Nucleus accumbens (tissue), 56 donors: ENCODE data around the gene HSPA12A.
"Not testable (repeated sequence)": the region's sequence is repeated elsewhere in the genome, so short reads cannot be mapped to it uniquely, and the experiment has no call there.

Source experiments
- DNase-seq, 56 donors: peaks; one replicate each; lab custom pipeline; 2025; lab: John Stamatoyannopoulos, UW

HSPA12A gene

DNA sequence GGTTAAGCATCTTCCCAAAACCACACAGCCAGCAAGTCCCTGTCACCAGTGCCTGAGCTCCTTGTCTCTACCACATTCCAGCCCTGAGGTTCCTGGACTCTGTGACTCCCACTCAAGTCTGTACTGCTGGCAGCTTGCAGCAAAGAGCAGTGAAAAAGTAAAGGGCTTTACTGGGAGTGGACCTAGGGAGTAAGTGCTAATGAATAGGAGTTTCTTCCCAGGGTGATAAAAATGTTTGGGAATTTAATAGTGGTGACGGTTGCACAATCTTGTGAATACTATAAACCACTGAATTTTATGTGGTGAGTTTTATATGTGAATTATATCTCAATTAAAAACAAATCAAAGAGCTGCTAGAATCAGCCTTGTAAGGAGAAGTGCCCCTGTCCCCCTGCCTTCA lies 22.6 kb downstream of the HSPA12A start:
- DNase-seq = no peak

DNA sequence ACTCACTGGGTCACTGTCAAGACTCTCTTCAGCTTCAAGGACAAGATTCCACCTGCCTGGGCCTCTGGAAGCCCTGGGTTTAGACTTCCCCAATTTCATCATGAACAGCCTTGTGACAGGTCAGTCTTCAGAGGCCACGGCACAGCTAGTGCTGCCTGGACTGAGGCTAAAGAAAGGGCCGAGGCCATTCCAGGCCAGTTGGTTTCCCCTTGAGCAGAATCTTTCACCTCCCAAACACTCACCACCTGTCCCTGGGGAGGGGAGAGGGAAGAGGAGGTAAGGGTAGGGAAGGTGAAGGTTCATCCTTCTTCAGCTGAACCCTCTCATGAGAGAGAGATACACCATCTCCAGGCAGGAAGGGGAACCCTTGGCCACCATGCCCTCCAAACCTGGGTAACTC lies 24.3 kb downstream of the HSPA12A start:
- no peak for DNase-seq

DNA sequence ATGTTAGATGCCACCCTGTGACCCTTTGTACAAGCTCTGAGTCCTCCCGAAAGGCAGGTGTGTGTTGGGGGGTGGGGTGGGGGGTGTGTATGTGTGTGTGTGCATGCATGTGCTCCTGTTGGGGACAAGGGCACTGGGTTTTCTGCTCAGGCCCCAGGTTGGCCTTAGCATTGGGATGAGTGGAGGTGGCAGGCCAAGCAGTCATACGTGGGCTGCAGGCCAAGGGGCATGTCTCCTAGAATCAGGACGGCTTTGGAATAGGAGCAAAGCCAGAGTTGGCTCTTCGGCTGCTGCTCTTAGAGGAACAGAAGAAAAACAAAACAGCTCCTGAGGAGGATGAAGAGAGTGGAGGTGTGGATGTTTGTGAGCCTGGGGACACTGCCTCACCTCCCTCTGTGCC lies 26.0 kb downstream of the HSPA12A start:
- no peak for DNase-seq

DNA sequence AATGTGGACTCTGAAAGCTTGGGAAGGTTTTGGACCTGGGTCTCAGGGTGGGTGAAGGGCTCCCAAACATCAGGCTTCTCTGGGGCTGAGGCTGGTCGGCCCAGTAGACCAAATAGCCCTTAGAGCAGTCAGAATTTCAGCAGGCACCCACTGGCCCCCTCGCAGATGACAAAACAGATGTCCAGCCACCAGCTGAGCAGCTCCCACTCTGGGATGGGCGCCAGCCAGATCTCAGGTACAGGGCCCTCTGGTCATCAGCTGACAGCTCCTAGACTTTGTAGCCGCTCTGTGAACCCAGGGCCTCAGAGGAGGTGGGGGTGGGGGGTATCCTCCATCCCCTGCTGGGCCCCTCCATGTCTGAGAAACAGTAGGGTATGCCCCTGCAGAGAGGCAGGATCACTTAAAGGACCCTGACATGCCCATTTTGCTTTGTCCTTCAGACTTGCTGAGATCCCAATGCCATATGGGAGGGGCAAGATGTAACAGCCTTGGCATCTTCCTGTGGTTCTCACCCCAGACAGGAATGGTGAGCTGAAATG lies 26.5 kb downstream of the HSPA12A start:
- no peak for DNase-seq

DNA sequence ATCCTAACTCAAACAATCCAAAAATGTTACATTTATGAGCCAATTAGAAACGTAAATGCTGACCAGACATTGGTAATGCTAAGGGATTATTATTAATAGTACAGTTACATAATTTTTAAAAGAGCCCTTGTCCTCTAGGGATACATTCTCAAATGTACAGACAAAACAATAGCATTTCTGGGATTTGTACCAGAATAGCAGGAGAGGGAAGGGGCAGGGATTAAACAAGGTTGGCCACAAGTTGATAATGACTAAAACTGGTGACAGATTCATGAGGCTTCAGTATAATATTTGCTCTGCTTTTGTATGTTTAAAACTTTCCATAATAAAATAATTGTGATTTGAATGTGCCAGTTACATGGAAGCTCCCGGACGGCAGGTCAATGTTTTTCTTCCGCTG lies 27.0 kb downstream of the HSPA12A start:
- no peak for DNase-seq

DNA sequence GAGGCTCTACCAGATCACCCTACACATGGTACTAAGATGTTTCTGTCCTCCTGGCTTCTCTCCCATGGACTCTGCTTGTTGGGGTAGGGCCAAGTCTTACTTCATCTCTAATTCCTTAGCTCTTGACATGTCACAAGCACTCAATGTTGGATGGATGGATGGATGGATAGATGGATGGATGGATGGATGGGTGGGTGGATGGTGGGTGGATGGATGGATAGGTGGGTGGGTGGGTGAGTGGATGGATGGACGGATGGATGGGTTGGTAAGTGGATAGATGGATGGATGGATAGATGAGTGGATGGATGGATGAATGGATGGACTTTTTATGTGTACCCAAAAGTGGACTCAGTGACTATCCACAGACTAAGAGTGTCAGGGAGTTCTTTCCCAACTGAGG lies 28.5 kb downstream of the HSPA12A start:
- DNase-seq = no peak

DNA sequence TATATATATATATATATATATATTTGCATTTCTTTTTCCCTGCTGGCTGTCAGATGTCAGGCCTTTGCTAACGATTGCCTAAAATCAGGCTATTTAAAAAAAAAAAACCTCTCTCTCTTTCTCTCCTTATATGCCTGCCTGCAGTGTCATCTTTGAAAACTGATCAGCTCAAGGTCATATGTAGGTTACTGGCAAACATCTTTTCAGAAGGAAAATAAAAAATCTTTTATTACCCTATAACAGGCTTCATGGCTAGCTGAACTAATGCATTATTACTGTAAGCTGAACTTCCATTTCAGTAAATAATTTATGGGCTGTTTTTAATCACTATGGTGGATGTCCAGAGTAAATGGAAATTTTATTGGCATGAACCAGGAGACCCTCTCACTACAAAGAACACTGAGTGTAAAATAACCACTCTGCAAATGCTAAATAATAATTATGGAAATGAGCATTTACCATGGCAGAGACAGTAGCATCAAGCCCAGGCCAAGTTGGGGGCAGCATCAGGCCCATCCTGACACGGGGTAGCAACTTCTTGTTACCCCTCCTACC lies 29.3 kb downstream of the HSPA12A start:
- DNase-seq = no peak

DNA sequence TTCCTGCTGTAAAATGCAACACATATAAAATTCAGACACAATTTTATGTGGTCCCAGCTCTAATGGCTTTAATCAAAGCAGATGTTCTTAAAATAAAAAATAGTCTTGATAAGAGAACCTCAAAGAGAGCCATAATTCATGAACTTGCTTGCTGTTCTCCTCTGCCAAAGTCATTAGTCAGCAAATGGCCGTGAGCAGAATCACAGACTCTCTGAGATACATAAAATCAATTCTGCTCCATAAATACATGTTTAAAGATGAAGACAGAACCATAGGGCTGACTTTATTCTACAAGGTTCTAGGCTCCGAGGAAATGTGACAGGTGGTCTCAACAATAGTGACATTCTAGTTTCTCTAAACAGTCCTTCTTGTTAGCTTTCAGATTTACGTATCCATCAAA lies 29.8 kb downstream of the HSPA12A start:
- no peak for DNase-seq

DNA sequence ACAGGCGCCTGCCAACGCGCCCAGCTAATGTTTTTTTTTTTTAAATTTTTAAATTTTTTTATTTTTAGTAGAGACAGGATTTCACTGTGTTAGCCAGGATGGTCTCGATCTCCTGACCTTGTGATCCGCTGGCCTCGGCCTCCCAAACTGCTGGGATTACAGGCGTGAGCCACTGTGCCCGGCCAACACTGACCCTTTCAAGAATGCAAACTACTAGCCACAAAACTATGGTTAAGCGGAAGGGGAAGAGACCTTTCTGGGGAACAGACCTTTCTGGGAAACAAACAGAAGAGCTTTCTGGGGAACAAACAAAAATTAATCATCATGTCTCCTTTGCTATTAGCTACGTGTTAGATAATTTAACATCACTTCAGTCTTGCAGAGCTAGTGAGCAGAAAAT lies 30.6 kb downstream of the HSPA12A start:
- DNase-seq = not testable (repeated sequence)

DNA sequence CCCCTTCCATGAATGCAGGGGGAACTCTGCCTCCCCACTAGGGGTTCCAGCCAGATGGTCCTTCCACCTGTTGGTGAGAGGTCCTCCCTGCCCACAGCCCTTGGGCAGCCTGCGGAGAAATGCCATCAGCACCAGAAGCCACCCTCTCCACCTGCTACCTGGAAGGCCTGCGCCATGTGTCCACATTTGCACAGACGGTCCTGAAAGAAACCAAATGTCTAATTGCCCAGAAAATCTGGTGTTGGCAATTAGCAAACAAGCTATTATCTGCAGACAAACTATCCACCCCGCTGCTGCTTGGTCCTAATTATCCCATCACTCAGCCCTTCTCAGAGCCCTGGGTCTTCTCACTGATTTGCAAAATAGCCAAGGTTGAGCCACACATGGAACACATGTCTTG lies 32.3 kb downstream of the HSPA12A start:
- no peak for DNase-seq

DNA sequence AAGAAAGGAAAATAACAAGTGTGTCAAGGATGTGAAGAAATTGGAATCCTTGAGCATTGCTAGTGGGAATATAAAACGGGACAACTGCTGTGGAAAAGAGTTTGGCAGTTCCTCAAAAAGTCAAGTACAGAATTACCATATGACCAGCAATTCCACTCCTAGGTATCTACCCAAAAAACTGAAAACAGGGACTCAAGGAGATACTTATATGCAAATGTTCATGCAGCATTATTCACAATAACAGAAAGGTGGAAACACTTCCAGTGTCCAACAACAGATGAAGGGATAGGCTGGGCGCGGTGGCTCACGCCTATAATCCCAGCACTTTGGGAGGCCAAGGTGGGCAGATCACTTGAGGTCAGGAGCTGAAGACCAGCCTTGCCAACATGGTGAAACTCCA lies 33.5 kb downstream of the HSPA12A start:
- DNase-seq = no peak

DNA sequence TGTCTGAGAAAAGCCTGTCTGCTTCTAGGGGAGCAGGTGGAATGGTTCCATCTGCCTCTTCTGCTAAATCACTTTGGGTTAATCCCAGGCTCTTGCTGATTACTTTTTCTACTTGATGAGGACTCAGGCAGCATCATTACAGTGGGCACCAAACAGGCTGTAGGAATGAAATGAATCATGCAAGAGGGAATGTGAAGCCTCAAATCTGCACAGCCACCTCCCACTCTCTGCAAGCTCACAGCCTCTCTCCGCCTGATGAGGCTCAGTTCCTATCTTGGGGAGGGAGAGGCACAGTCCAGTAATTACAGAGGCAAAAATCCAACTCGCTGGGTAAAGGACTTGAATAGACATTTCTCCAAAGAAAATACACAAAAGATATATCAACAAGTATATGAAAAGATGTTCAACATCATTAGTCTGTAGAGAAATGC lies 34.0 kb downstream of the HSPA12A start:
- DNase-seq = peak in 2 of 56 donors; percentile 9 to 33

DNA sequence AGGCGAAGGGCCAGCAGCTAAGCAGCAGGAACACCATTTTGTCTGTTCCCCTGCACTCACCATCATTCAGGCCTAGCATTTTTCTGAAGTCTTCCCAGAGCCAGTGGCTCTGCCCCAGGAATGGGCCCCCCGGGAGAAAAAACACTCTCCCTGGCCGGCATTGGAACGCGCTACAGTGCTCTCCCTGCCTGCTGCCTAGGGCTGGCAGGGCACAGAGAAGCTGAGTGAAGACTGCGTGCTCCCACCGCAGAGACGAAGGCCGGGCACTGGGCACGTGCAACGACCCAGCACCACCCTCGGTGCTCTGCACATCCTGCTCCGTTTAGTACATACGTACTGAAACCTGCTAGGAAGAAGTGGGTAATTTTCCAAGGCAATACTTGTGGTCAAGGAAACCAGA lies 34.4 kb downstream of the HSPA12A start:
- DNase-seq = no peak

DNA sequence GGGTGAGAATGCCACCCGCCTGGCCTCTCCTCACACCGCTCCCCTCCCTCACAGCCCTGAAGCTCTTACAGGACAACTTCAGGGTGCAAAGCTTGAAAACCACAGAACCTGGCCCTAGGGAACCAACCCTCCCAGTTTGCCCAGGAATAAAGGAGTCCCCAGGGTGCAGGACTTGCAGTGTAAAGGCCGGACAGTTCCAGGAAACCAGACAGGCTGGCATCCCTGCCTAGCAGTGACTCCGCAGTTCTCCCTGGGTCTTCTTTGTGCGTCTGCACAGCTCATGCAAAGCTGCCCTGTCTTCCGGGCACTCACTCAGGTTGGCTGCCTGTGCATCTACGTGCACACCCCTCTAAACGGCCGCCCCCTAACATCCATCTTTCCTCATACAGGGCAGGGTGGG lies 36.1 kb downstream of the HSPA12A start:
- no peak for DNase-seq

DNA sequence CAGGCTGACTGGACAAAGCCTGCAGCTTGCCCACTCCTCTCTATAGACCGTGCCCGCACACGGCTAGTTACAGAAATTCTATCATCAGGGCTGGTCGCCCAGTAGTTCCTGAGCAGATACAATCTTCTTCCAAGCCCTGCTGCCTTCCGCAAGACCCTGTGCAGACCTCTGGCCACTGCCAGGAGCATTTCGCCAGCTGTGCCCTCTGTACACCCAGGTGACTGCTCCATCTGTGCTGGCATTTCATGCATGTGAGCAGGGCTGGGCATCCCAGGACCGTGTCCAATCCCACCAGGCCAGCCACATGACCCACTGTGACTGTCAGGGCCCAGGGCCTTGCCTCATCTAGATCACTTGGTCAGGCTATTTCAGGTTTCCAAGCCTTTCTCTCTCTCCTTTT lies 36.9 kb downstream of the HSPA12A start:
- no peak for DNase-seq

DNA sequence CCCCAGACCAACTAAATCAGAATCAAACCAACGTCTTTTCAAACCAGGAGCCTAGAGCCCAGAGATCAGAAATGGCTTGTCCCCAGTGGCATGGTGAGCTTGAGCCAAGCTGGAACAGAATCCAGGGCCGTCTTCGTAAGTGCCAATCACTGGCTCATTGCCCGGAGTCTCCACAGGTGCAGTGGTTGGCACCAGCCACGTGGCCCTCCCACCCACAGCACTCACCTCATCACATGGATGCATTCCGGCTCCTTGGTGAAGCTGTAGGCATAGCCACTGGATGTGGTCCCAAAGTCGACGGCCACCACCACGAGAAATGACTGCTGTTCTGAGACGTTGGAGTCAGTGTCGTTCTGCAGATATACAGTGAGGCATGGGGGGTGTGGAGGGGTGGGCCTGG lies 37.4 kb downstream of the HSPA12A start:
- no peak for DNase-seq

DNA sequence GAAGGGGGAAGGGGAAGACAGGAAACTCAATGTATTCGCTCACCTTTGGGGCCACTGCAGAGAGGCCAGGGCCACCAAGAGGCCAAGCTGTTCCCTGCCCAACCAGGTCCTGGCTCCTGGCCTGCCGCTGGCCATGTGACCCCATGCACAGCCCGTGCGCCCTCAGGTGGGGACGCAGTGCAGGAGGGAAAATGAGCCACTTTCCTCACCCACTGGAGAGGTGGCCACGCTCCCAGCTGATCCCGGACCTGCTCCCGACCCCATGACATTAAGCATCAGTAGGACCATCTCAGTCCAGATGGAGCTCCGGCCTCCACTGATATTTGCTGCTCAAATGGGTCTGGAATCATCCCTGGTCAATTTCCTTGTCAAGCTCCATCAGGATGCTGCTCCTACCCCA lies 40.2 kb downstream of the HSPA12A start:
- DNase-seq = no peak

DNA sequence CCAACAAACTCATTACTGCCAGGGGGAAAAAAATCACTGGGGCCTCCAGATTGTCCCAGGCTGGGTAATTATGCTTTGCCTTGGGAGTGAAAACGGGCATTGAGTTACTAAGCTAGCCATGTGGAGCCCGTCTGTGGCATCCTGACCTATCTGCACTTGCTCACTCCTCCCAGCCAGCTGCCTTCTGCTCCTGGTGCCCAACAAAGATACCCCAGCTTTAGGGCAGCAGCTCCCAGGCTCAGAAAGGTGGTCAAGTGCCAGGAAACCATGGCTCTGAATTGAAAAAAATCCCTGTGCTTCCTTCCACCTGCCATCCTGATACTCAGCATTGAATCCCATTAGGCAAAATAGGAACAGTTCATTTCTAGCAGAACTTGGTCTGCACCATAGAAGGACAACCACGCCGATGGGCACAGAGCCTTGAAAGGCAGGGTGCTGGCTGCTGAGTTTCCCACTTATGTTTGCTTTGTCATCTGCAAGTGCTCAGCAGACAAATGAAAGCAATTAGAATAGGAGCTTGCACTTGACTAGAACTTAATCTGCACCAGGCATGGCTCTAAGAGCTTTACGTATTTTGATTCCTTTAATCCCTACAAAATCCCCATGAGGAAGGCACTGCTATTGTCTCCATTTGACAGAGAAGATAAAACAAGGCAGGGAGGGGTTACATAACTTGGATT lies 42.8 kb downstream of the HSPA12A start:
- DNase-seq = no peak

DNA sequence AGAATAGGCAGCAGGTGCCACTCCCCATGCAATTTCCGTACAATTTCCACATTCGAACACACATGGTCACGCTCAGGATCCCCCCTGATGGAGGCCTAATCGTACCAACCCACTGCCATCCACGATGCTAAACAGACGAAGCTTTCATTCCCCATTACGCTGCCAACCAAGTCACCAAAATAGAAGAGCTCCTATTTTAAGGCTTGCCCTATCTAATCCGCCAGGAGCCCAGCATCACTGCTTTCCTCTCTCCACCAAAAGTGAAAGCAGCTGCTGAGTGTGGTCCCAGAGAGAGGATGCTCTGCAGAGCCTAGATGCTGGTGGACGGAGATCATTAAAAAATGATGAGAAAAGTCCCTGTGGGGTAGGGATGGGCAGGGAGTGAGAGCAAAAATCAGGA lies 43.3 kb downstream of the HSPA12A start:
- DNase-seq = no peak

DNA sequence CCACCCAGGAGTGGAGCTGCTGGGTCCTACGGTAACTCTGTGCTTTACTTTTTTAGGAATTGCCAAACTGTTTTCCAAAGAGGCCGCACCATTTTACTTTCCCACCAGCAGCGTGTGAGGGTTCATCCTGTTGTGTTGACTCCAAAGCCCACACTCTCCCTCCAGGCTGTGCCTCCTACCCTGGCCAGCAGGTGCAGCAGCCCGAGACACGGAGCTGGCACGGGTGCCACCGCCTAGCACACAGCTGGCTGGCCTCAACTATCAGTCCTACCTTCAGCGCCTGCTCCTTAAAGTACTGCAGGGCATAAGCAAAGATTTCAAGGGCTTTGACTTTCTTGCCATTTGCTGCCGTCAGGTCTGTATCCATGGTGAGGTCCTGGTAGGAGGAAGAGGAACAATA lies 44.0 kb downstream of the HSPA12A start:
- no peak for DNase-seq

DNA sequence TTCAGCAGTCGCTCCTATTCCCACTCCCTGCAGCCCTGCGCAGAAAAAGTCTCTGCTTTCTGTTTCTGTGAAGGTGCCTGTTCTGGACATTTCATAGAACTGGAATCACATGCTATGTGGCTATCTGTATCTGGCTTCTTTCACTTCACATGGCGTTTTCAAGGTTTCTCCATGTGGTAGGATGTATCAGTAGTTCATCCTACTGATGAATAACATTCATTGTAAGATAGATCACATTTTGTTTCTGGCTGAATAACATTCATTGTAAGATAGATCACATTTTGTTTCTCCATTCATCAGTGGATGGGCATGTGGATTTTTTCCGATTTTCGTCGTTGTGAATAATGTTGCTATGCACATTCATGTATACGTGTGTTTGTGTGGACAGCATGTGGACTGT lies 44.5 kb downstream of the HSPA12A start:
- no peak for DNase-seq

DNA sequence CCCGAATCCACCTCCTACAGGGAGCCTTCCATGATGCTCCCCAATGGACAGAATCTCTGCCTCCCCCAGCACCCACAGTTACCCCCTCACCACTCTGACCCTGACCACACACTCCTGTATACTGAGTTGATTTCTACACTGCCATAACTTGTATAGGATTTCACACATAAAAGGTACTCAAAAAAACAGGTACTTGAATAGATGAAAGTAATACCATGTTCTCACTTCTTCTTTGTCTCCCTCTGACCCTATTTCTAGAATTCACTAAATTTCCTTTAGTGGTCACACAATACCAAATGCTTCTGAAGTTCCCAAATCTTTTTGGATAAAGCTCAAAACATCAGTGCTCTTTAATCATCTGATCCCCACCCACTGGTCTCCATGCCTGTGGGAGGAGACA lies 45.4 kb downstream of the HSPA12A start:
- no peak for DNase-seq

DNA sequence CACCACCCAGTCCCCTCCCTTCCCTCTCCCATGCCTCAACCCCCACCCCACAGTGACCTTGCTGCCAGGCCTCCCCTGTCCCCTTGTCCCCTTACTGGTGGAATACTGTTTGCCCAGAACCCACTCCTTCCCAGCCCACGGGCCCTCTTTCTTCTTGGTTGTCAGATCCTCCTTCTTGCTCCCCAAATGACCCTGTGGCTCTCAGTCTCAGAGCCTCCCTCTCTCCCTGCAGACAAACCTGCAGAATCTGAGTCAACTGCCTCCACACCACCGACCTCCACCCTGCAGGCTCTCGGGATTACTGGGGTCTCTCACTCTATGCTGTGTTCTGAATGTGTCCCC lies 47.5 kb downstream of the HSPA12A start:
- DNase-seq = no peak
